NCI-H82 (cell line): ENCODE measurements around the gene PPP1R1C.

Experiments used
- DNase-seq: peaks from one replicate; lab custom pipeline; 2025; lab: John Stamatoyannopoulos, UW

The PPP1R1C gene

DNA sequence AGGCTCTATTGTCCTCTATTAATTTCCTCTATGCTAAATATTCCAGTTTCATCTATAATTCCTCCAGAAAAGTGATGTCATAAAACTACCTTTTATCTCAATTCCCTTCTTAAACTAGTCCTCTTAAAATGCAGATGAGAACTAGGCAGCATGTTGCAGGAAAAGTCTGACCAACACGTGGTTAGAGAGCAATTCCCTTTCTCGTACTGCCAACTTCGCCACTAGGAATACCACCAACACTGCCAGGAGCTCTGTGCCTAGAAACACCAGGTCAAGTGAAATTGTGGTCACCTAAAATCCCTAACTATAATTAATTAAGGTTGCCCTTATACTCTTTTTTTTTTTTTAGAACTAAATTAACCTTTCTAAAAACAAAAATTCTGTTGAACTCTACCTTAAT is 127.7 kb downstream of the PPP1R1C start:
- DNase-seq, result no peak

DNA sequence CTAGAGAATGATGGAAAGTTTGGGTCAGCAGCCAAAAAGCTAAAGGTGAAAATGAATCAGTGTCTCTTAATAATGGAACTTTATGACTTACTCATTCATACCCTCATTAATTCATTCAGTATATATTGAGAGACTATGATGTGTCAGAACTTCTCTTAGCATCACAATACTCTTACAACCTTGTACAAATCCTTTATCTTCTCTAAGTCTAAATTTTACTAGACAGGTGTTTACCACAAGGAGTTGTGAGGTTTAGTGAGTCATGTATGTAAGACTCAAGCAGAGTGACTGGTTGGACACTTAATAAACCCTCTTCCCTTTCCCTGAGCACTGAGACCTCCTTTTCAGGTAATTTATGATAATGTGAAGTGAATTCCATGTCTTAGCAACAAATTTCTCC is 129.6 kb downstream of the PPP1R1C start:
- DNase-seq, result no peak

DNA sequence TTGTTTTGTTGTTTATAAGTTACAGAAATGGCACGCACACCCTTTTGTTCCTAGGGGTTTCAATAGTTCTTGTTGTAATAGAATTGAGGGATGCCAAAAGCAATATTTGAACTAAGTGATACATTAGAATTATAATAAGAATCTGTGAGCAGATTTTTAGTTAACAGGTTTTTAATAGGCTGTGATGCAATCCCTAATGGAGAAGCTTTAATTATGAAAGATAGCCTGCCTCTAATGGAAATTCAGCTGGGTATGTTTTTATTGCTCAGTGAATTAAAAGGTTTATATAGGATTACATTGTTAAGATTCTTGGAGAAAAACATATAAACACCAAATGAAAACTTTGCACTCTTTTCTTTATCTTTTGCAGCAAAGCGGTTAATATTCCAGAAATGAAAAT is 131.1 kb downstream of the PPP1R1C start:
- no peak for DNase-seq

DNA sequence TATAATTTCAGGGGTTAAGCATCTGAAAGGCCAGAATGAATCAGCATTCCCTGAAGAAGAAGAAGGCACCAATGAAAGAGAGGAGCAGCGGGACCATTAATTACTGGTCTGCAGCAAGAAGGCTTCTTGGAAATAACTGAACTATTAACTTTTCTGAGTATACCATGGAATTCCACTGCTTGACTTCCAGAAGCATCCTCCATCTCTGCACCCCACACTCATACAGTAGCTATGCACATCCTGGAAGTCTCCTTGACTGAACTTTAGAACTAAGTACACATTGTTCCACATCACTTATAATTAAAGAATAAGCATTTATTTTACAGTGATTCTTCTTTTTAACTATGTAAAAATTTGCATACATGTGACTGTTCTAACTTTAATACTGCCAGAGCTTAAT is 131.5 kb downstream of the PPP1R1C start:
- no peak for DNase-seq

DNA sequence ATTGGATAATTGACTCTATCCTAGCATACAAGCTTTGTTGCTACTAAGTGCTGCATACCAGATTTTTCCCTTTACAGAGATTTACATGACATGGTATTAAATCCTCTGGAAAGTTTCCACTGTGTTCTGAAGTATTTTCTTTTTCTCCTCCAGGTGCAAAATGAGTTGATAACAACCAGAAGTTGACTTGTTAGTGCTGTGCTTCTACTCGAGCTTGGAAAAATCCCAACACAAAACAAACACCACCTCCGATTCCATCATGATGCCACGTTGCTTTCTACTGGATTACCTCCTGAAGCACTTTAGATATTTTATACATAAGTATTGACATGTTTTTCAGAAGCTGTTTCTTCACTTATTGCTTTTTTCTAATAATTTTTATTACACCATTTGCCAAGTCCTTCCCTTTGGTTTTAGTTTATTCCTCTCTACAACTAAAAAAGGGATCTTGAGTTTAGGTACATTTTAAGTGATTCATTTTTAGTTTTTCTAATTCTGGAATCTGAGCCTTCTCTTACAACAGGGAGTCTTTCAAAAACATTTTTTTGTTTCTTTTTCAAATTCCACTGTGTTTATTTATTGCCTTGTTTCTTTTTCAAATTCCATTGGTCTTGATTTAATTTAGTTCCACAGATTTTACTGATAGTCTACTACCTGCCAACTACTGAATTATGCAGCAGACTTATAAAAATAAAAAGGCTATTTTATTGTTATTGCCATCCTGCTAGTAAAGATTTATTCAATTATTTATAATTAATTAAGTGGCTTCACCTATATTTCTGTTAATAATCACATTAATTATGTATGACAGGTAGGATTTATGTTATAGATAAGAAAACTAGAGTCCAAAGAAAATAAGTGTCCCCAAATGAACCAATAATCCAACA is 143.4 kb downstream of the PPP1R1C start:
- DNase-seq, result no peak

DNA sequence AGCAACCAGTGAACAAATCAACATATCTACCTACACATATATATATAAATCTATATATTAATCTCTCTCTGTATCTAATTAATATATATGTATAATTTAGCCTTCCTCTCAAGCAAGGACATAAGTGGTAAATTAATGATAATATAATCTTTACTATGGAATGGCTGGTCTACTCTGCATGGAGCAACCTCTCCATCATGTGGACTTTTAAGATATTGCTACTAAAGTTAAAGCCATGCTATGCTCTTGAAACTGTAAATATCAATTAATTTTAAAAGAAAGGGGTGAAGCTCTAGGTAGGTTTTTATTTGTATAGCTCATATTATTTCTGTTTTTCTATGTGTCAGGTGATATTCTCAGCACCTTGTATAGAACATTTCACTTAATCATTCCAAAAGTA is 147.0 kb downstream of the PPP1R1C start:
- no peak for DNase-seq

DNA sequence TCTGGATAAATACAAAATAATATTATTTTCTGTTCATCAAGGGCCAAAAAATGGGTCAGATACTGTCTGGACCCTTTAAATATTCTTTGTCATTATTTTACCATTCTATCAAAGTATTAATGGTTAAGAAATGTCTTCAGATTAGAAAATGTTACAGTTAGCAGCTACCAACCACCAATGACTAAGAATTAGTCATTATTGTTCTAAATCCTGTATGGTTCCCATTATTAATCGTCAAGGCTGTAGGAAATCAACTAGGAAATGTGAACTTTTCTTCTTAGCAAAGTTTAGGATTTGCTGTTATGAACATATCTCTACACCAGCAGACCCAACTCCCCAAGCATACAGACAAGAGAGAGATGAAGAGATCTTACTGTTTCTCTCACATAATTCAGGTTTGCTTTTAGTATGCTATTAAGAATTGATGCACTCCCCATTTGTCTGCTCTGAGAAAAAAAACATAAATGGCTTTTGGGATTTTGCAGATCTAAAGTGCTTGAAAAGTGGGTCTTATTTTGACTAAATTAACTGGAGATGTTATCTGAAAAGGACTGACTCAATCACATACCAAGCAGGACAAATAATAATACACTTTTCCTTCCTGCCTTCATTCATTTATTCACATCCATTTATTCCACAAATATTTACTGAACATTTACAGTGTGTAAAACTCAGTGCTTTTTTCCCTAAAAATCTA is 147.7 kb downstream of the PPP1R1C start:
- DNase-seq, result no peak

DNA sequence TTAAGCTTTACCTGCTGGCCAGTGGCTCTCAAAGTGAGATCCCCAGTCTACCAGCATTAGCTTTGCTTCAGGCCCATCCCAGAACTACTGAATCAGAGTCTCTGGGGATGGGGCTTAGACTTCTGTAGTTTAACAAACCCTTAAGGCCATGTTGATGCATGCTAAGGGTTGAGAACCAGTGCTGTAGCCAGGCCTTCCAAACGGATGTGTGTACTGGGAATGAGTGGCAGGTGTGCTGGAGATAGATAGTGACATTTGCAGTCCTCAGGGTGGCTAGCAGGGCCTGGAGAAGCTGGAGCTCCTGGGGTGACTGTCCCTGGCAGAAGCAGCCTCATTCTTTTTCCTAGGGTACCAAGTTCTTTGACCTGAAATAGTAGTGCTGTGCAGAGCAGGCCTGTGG is 148.5 kb downstream of the PPP1R1C start:
- DNase-seq, result no peak

DNA sequence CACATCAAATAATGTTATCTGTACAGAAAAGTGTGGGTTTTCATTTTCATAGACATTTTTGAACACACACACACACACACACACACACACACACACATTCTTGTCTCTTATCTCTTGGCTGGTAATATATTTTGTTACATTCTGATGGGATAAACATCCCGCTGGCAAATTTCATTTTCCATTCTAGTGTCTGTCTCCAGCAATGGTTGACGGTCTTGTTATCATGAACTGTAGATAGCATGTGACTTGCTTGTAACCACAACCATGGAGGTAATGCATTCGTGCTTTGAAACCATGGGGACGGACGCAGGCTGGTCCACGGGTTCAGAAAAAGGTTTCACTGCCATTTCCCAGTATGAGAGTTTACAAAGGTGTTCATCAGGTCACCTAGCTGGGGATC is 156.4 kb downstream of the PPP1R1C start:
- DNase-seq, result no peak

DNA sequence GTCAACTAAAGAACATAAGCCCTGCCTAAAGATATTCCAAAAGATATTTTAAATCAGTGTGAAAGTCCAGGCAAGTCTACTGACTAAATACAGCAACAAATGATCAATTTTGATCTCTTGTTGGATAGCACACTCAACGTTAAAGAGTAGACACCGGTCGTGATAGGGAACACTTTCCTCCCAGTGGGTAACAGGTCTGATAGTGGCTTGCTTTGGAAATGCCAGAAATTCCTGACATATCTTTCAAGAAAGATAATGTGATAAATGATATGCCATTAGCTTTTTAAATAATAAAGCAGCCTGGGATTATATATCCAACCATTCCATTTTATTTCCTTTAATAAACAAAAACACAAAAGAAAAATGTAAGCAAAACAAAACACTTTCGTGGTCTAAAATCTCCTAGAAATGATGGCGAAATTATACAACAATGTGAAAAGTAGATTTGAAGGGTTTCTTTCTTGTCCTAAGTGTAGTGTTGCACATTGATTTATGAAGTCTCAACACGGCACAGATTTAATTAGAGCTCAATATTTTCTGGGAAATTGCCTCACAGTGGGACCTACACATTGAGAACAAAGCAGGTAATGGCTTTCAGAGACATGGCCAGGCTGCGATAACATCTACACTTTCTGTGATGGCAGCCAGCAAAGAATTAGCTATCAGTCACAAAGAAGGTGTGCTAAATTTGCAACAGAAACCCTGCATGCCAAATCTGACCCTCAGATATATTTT is 158.6 kb downstream of the PPP1R1C start:
- no peak for DNase-seq

DNA sequence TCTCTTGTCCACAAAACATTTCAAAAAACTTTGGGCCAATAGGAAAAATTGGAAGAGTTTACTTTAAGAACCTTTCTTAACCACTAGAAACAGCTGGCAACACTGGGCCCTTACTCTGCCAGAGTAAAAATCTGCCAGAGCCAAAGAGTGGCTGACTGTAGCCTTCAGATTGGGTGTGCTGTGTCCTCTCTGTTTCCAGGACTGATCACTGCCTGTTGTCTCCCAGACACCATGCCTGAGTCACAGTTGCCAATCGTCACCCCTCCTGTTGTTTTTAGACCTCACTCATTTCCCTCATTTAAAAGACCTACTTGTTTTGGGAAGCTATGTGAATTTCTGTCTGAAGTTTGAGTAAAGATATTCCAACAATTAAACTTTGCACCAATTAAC is 159.1 kb downstream of the PPP1R1C start:
- no peak for DNase-seq

DNA sequence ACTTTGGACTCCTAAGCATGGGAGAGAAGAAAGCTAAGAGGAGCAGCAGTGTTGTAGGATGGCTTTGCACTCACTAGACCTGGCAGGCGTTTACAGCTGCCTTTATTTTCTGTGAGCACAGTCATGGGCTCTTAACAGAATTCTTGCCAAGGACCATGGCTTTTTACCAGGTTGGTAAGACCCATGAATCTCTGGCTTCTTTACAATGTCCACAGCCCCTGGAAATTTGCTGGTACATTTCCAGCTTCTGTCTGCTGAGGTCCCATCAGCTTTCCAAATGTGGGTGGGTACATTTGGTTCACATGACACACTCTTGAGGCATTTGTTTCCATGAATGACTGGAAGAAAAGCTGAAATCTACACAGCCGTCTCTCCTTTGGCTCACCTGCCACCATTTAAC is 162.7 kb downstream of the PPP1R1C start:
- DNase-seq, result no peak

DNA sequence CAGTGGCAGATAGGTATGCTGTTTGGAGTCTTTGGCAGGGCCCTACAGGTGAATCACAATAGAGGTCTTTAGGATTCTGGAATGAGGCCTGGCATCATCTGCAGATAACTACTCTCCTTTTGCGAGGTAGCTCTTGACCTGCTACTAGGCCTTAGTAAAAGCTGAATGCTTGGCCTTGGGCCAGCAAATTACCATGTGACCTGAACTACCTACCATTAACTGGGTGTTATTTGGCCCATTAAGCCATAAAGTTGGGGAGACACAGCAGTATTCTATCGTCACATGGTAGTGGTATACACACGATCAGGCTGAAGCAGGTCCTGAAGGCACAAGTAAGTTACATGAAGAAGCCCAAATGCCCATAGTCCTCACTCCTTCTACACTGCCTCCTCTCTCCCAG is 178.2 kb downstream of the PPP1R1C start:
- DNase-seq, result no peak

DNA sequence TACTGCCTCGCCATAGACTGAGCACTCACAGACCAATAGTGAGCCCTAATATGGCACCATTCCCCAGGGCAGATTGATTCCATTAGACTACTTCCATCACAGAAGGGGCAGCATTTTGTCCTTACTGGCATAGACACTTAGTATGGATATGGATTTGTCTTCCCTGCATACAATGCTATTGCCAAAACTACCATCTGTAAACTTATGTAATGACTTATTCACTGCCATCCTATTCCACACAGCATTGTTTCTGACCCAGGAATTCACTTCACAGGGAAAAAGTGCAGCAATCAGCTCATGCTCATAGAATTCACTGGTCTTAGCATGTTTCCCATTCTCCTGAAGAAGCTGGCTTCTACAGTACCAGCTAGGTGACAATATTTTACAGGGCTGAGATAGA is 179.0 kb downstream of the PPP1R1C start:
- DNase-seq, result no peak

DNA sequence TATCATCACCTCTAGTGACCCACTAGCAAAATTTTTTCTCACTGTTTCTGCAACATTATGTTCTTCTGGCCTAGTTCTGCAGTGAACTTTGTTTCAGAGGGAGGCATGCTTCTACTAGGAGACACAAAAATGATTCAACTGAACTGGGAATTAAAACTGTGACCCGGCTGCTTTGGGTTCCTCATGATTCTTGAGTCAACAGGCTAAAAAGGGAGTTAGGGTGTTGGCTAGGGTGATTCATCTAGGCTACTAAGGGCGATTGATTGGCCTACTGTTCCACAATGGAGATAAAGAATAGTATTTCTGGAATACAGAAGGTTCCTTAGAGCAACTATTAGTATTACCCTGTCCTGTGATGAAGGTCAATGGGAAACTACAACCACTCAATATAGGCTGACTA is 179.5 kb downstream of the PPP1R1C start:
- no peak for DNase-seq

DNA sequence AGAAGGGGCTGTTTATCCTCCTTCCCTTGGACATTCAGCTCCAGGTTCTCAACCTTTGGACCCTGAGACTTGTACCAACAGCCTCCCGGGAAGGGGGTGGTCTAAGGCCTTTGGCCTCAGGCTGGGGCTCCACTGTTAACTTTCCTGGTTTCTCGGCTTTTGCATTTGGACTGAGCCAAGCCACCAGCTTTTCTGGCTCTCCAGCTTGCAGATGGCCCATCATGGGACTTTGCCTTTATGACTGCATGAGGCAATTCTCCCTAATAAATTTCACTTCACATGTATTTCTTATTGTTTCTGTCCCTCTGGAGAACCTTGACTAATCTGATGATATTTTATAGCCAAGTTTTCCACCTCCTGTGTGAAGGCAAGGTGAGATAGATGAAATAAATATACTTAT is 180.8 kb downstream of the PPP1R1C start:
- no peak for DNase-seq

DNA sequence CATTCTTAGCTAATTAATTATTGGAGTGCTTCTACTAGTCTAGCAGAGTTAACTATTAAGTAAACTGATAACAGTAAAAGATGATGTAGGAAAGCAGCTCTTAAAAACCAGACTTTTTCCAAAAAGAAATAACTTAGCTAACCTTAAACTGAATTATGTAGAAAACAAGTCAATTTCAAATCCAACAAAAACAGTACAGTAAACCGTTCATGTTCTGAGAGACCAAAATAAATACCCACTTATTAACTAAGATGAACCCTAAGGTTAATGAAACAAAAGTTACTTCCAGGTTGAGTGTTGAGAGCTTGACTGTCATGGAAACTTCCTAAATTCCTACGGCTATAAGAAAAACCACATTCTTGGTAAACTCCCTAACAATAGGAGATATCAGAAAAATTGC is 181.2 kb downstream of the PPP1R1C start:
- DNase-seq, result no peak
